Thyroid gland (tissue), 4 donors: ENCODE data around the gene DIP2B.
"Not testable (repeated sequence)": the region's sequence is repeated elsewhere in the genome, so short reads cannot be mapped to it uniquely, and the experiment has no call there.

Source experiments
- CTCF ChIP-seq, 6 experiments: fragments of 200-600 bp in 3 of 6; fragments of 450-650 bp in 3 of 6; sonication (generic) in 3 of 6; IDR thresholded peaks; one replicate each; pipeline ENCODE4 v1.5.1; 2016 to 2019; ENCODE audit warnings: antibody characterized with exemption in 6 of 6, mild to moderate bottlenecking in 2 of 6, inconsistent platforms in 1 of 6, moderate library complexity in 1 of 6
- POLR2A ChIP-seq, 2 donors: fragments of 450-650 bp; IDR thresholded peaks; one replicate each; pipeline ENCODE4 v1.6.1; 2017; ENCODE audit warnings: antibody characterized with exemption in 2 of 2, mild to moderate bottlenecking in 2 of 2, moderate library complexity in 1 of 2

GRCh38 chr12:50498119-50498518 lies 6.7 kb upstream of the DIP2B start:
- TF ChIP-seq POLR2A, CTCF (IDR thresholded peaks at IDR 0.05): not testable (repeated sequence)
